Measurements from ENCODE around the gene ADCY1. TPM values are rescaled to one million over a fixed set of nuclear protein-coding genes. Genes with fewer than 3 reads are reported as not detected.

The ADCY1 gene
- total RNA-seq, 1 donor from 2014 or later: 19.0 TPM

- H3K4me1 Mint-ChIP-seq (ENCODE audit: unreplicated experiment): peaks cover 5% of the 10 kb centered on the region
- no peak for TF ChIP-seq CTCF (conservative IDR thresholded peaks at IDR 0.05)
- peaks cover 8% of the 10 kb centered on the region for H3K27me3 Mint-ChIP-seq
- H3K36me3 Mint-ChIP-seq: no peaks in the 10 kb centered on the region
- DNase-seq (ENCODE audit: extremely low spot score, unreplicated experiment): no peak
- H3K4me3 Mint-ChIP-seq: no peak overlapping the region
- no peak overlapping the region for H3K27ac Mint-ChIP-seq
- no peaks in the 10 kb centered on the region for H3K9me3 Mint-ChIP-seq
Measured at GRCh38 chr7:45582136-45582749, 8.1 kb downstream of the ADCY1 start.

- H3K36me3 Mint-ChIP-seq: no peaks in the 10 kb centered on the region
- TF ChIP-seq CTCF (conservative IDR thresholded peaks at IDR 0.05): no peak
- H3K27me3 Mint-ChIP-seq: peaks cover 4% of the 10 kb centered on the region
- DNase-seq (ENCODE audit: extremely low spot score, unreplicated experiment): no peak
- no peak overlapping the region for H3K27ac Mint-ChIP-seq
- no peaks in the 10 kb centered on the region for H3K9me3 Mint-ChIP-seq
- peaks cover 5% of the 10 kb centered on the region for H3K4me1 Mint-ChIP-seq (ENCODE audit: unreplicated experiment)
- no peak overlapping the region for H3K4me3 Mint-ChIP-seq
Measured at GRCh38 chr7:45582868-45583277, 8.7 kb downstream of the ADCY1 start.

DNA sequence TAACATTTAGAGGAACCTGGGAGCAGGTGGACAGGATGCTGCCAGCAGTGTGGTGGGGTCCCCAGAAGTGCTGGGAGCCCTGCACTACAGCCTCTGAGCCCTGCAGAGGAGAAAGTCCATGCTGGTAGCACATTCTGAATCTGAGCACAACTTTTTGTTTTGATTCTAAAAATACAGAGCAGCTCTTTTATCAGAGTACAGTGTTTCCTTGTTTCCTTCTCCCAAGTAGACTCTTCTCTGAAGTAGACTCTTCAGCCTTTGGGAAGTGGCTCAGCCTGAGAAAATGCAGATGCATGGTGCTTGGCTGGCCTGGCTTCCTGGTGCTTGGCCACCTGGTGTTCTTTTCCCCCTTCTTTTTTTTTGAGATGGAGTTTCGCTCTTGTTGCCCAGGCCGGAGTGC is 9.1 kb downstream of the ADCY1 start:
- no peak for DNase-seq (ENCODE audit: extremely low spot score, unreplicated experiment)
- H3K27ac Mint-ChIP-seq: no peak overlapping the region
- no peaks in the 10 kb centered on the region for H3K9me3 Mint-ChIP-seq
- H3K4me1 Mint-ChIP-seq (ENCODE audit: unreplicated experiment): peaks cover 5% of the 10 kb centered on the region
- H3K36me3 Mint-ChIP-seq: no peaks in the 10 kb centered on the region
- TF ChIP-seq CTCF (conservative IDR thresholded peaks at IDR 0.05): no peak
- no peak overlapping the region for H3K4me3 Mint-ChIP-seq
- peaks cover 1% of the 10 kb centered on the region for H3K27me3 Mint-ChIP-seq

- H3K4me3 Mint-ChIP-seq: no peak overlapping the region
- TF ChIP-seq CTCF (conservative IDR thresholded peaks at IDR 0.05): no peak
- H3K36me3 Mint-ChIP-seq: no peaks in the 10 kb centered on the region
- no peaks in the 10 kb centered on the region for H3K9me3 Mint-ChIP-seq
- no peaks in the 10 kb centered on the region for H3K27me3 Mint-ChIP-seq
- H3K4me1 Mint-ChIP-seq (ENCODE audit: unreplicated experiment): peaks cover 5% of the 10 kb centered on the region
- no peak for DNase-seq (ENCODE audit: extremely low spot score, unreplicated experiment)
- H3K27ac Mint-ChIP-seq: no peak overlapping the region
Measured at GRCh38 chr7:45584261-45585210, 10.4 kb downstream of the ADCY1 start.

DNA sequence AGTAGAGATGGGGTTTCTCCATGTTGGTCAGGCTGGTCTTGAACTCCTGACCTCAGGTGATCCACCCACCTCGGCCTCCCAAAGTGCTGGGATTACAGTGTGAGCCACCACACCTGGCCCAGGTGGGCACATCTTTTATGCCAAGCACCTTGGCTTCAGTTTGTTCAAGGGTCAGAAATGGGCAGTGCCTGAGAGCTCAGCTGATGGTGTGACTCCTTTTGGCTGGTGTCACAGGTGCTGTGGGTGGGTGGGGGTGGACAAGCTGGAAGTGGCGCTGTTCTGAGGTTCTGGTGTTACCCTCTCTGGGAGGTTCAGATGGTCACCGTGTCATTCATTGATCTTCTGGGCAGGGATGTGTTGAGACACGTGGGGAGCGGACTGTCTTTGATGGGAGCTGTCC is 11.5 kb downstream of the ADCY1 start:
- Mint-ChIP-seq H3K9me3 (no peaks in the 10 kb centered on the region), H3K27me3 (no peaks in the 10 kb centered on the region), H3K4me3 (no peak overlapping the region), H3K36me3 (no peaks in the 10 kb centered on the region), H3K27ac (no peak overlapping the region), H3K4me1 (ENCODE audit: unreplicated experiment) (peaks cover 5% of the 10 kb centered on the region)
- TF ChIP-seq CTCF (conservative IDR thresholded peaks at IDR 0.05): no peak
- DNase-seq (ENCODE audit: extremely low spot score, unreplicated experiment): no peak
